Measurements from ENCODE around the gene ZNF33B. TPM values are rescaled to one million over a fixed set of nuclear protein-coding genes. Genes with fewer than 3 reads are reported as not detected.

Gene ZNF33B
- total RNA-seq, 1 experiment from 2014 or later = 22.7 TPM

DNA sequence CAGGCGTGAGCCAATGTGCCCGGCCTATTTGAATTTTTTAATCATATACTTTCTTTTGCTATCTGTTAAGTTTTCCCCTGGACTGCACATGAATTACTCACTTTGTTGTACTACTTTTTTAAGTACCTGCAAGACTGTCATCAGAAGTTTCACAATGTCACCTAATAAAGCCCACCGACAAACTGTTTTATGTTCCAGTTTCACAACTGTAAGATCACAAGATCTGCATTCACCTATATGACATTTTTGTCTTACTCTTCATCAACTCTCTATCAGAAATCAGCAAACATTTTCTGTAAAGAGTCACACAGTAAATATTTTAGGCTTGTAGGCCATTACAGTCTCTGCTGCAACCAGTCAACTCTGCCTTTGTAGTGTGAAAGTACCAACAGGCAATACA lies 88.5 kb downstream of the ZNF33B start:
- H3K27ac Mint-ChIP-seq = no peak overlapping the region
- CTCF ChIA-PET = no interaction called here
- ATAC-seq (no peak), DNase-seq (ENCODE audit: low spot score) (no peak)
- H3K27me3 Mint-ChIP-seq (ENCODE audit: low read depth) = peaks cover 7% of the 10 kb centered on the region; the same call in 1 of the 2 replicates
- peaks cover 49% of the 10 kb centered on the region for H3K36me3 Mint-ChIP-seq
- peaks cover 29% of the 10 kb centered on the region for H3K4me1 Mint-ChIP-seq
- no peak overlapping the region for H3K4me3 Mint-ChIP-seq
- H3K9me3 Mint-ChIP-seq = peaks cover 30% of the 10 kb centered on the region
- TF ChIP-seq, protein P1, sequence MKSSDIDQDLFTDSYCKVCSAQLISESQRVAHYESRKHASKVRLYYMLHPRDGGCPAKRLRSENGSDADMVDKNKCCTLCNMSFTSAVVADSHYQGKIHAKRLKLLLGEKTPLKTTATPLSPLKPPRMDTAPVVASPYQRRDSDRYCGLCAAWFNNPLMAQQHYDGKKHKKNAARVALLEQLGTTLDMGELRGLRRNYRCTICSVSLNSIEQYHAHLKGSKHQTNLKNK (CRISPR knock-in tag; IDR thresholded peaks at IDR 0.05) = no peak
- TF ChIP-seq OVOL2 (CRISPR knock-in tag; IDR thresholded peaks at IDR 0.05; ENCODE audit: borderline replicate concordance) = no peak
- TF ChIP-seq ZNF671 (CRISPR knock-in tag; IDR thresholded peaks at IDR 0.05) = no peak
- no peak for TF ChIP-seq MXD4 (CRISPR knock-in tag; IDR thresholded peaks at IDR 0.05; ENCODE audit: borderline replicate concordance)
- POLR2A ChIA-PET = no interaction called here

DNA sequence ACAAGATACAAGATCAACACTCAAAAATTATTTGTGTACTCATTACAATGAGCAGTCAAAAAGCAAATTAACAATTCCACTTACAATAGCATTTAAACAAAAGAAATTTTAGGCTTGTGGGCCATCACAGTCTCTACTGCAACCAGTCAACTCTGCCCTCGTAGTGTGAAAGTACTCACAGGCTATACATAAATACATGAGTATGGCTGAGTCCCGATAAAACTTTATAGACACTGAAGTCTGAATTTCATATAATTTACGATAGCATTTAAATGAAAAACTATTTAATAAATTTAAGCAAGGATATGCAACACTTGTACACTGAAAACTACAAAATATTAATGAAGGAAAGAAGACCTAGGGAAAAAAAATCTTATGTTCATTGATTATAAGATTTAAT lies 90.1 kb downstream of the ZNF33B start:
- CTCF ChIA-PET = no interaction called here

DNA sequence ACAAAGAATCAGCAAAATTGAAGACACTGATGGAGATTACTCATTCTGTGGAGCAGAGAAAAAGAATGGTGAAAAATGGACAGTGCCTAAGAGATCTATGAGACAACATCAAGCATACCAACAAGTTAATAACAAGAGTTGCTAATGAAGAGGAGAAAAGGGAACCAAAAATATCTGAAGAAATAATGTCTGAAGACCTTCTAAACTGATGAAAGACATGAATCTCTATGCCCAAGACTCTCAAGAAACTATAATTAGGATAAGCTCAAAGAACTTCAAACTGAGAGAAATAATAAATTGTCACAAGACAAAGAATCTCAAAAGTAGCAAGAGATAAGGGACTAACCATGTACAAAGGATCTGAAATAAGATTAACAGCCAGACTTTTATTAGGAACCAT lies 93.4 kb downstream of the ZNF33B start:
- peaks cover 4% of the 10 kb centered on the region; the same call in 1 of the 2 replicates for H3K27me3 Mint-ChIP-seq (ENCODE audit: low read depth)
- peaks cover 75% of the 10 kb centered on the region for H3K9me3 Mint-ChIP-seq
- no peak overlapping the region for H3K4me3 Mint-ChIP-seq
- ChIA-PET CTCF (no interaction called here), POLR2A (no interaction called here)
- H3K27ac Mint-ChIP-seq = peak overlapping the region; percentile 57
- peaks cover 87% of the 10 kb centered on the region for H3K36me3 Mint-ChIP-seq
- ATAC-seq = no peak
- no peak for DNase-seq (ENCODE audit: low spot score)
- TF ChIP-seq, protein P2, sequence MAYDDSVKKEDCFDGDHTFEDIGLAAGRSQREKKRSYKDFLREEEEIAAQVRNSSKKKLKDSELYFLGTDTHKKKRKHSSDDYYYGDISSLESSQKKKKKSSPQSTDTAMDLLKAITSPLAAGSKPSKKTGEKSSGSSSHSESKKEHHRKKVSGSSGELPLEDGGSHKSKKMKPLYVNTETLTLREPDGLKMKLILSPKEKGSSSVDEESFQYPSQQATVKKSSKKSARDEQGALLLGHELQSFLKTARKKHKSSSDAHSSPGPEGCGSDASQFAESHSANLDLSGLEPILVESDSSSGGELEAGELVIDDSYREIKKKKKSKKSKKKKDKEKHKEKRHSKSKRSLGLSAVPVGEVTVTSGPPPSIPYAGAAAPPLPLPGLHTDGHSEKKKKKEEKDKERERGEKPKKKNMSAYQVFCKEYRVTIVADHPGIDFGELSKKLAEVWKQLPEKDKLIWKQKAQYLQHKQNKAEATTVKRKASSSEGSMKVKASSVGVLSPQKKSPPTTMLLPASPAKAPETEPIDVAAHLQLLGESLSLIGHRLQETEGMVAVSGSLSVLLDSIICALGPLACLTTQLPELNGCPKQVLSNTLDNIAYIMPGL (CRISPR knock-in tag; IDR thresholded peaks at IDR 0.05) = no peak
- TF ChIP-seq, protein P3, sequence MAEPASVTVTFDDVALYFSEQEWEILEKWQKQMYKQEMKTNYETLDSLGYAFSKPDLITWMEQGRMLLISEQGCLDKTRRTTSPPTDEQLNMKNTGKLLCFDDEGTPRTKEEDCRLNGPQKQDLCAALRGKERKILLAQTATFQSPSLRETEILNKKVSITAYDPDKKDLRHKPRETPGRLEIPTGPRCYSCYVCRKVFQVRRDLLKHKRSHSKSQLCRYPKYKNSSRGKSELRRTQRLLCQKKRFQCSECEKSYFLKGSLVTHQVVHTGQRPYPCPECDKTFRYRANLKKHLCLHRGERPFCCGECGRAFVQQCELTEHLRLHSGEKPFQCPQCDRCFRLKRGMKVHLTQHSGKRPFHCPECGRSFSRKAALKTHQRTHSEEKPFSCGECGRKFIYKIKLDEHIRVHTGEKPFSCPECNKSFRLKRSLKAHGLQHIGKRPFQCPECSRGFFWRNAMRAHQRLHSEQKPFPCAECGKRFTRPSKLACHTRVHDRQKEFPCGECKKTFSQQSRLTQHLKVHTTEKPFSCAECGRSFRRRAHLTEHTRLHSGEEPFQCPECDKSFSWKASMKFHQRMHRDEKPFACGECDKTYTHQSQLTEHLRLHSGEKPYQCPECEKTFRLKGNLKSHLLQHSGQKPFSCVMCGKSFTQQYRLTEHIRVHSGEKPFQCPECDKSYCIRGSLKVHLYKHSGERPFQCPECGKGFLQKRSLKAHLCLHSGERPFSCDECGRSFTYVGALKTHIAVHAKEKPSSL (CRISPR knock-in tag; conservative IDR thresholded peaks at IDR 0.05) = no peak
- TF ChIP-seq FOXJ3 (CRISPR knock-in tag; IDR thresholded peaks at IDR 0.05; ENCODE audit: borderline replicate concordance) = no peak
- TF ChIP-seq, protein P4, sequence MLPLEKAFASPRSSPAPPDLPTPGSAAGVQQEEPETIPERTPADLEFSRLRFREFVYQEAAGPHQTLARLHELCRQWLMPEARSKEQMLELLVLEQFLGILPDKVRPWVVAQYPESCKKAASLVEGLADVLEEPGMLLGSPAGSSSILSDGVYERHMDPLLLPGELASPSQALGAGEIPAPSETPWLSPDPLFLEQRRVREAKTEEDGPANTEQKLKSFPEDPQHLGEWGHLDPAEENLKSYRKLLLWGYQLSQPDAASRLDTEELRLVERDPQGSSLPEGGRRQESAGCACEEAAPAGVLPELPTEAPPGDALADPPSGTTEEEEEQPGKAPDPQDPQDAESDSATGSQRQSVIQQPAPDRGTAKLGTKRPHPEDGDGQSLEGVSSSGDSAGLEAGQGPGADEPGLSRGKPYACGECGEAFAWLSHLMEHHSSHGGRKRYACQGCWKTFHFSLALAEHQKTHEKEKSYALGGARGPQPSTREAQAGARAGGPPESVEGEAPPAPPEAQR (CRISPR knock-in tag; IDR thresholded peaks at IDR 0.05) = no peak
- no peak for TF ChIP-seq TP53 (CRISPR knock-in tag; IDR thresholded peaks at IDR 0.05)
- TF ChIP-seq ZNF121 (CRISPR knock-in tag; IDR thresholded peaks at IDR 0.05) = no peak
- TF ChIP-seq, protein P5, sequence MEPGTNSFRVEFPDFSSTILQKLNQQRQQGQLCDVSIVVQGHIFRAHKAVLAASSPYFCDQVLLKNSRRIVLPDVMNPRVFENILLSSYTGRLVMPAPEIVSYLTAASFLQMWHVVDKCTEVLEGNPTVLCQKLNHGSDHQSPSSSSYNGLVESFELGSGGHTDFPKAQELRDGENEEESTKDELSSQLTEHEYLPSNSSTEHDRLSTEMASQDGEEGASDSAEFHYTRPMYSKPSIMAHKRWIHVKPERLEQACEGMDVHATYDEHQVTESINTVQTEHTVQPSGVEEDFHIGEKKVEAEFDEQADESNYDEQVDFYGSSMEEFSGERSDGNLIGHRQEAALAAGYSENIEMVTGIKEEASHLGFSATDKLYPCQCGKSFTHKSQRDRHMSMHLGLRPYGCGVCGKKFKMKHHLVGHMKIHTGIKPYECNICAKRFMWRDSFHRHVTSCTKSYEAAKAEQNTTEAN (CRISPR knock-in tag; IDR thresholded peaks at IDR 0.05) = no peak
- H3K4me1 Mint-ChIP-seq = peaks cover 33% of the 10 kb centered on the region

More for the DNA sequence above, 90.1 kb downstream of the ZNF33B start:
- POLR2A ChIA-PET = no interaction called here
- H3K4me1 Mint-ChIP-seq = peaks cover 44% of the 10 kb centered on the region
- TF ChIP-seq MXD4 (CRISPR knock-in tag; IDR thresholded peaks at IDR 0.05; ENCODE audit: borderline replicate concordance) = no peak
- ATAC-seq = no peak
- H3K36me3 Mint-ChIP-seq = peaks cover 63% of the 10 kb centered on the region
- DNase-seq (ENCODE audit: low spot score) = no peak
- H3K27me3 Mint-ChIP-seq (ENCODE audit: low read depth) = no peaks in the 10 kb centered on the region; the same call in 1 of the 2 replicates
- H3K27ac Mint-ChIP-seq = no peak overlapping the region
- no peak overlapping the region for H3K4me3 Mint-ChIP-seq
- peaks cover 45% of the 10 kb centered on the region for H3K9me3 Mint-ChIP-seq

DNA sequence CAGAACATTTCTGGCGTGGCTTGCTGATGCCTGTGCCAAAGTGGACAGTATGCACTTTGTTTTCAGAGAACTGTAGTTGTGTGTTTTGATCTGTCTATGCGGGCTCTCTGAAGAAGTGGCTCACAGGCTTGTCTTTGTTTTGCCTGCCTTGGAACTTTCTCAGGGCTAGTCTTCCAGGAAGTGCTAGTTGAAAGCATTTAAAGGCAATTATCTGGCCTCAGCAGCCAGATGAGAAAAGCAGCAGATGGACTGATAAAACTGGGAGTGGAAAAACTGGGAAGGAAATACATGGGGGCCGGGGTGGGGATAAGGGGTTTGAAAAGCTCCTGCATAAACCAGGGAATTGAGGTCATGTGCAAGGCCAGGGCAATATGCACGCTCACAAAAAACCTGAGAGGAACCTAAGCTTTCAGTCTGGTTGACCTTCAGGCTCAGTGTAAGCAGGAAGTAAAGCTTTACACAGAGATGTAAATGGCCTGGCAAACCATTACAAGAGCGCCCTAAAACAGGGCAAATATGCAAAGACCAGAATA lies 94.5 kb downstream of the ZNF33B start:
- peaks cover 80% of the 10 kb centered on the region for H3K9me3 Mint-ChIP-seq
- peaks cover 89% of the 10 kb centered on the region for H3K36me3 Mint-ChIP-seq
- ATAC-seq = peak; percentile 84
- CTCF ChIA-PET = no interaction called here
- H3K27ac Mint-ChIP-seq = peak overlapping the region; percentile 97
- peaks cover 4% of the 10 kb centered on the region for H3K27me3 Mint-ChIP-seq (ENCODE audit: low read depth)
- DNase-seq (ENCODE audit: low spot score) = no peak
- TF ChIP-seq ZNF121 (CRISPR knock-in tag; IDR thresholded peaks at IDR 0.05) = no peak
- TF ChIP-seq EMX1 (CRISPR knock-in tag; IDR thresholded peaks at IDR 0.05) = no peak
- TF ChIP-seq, protein P6, sequence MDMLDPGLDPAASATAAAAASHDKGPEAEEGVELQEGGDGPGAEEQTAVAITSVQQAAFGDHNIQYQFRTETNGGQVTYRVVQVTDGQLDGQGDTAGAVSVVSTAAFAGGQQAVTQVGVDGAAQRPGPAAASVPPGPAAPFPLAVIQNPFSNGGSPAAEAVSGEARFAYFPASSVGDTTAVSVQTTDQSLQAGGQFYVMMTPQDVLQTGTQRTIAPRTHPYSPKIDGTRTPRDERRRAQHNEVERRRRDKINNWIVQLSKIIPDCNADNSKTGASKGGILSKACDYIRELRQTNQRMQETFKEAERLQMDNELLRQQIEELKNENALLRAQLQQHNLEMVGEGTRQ (CRISPR knock-in tag; IDR thresholded peaks at IDR 0.05) = no peak
- peak overlapping the region; percentile 46 for H3K4me3 Mint-ChIP-seq
- peaks cover 33% of the 10 kb centered on the region for H3K4me1 Mint-ChIP-seq
- POLR2A ChIA-PET = no interaction called here
